ENCODE measurements around the gene MPI.
A peak's percentile ranks its signal among the peaks of the same experiment; 100 is the strongest.

Gene MPI, protein sequence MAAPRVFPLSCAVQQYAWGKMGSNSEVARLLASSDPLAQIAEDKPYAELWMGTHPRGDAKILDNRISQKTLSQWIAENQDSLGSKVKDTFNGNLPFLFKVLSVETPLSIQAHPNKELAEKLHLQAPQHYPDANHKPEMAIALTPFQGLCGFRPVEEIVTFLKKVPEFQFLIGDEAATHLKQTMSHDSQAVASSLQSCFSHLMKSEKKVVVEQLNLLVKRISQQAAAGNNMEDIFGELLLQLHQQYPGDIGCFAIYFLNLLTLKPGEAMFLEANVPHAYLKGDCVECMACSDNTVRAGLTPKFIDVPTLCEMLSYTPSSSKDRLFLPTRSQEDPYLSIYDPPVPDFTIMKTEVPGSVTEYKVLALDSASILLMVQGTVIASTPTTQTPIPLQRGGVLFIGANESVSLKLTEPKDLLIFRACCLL

DNA sequence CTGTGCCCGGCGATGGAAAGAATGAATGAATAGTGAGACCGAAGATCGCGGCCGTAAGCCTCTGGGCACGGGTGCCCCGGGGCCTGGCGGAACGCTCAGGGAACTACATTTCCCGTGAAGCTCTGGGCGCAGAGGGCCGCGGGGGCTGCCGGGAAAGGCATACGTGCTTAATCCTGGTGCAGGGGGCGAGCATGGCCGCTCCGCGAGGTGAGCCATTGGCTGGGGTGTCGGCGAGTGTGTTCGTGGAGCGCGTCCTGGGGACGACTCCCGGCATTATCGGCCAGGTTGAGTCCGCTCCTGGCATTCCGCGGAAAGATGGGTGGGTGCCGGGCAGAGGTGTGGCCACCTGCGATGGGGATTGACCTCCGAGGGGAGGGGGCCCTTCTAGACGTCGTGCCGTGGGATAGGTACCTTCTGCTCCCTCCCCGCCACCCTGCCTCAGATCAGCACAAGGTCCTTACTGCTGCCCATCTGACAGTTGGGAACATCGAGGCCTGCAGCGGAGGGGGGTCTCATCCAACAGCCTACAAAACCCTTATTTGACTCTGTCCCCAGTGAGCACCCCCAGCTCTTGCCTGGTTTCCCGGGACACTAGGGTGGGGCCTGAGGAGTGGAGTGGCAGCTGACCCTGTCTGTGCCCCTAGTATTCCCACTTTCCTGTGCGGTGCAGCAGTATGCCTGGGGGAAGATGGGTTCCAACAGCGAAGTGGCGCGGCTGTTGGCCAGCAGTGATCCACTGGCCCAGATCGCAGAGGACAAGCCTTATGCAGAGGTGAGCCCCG, at the start of gene MPI:
TSS of gene MPI (plus strand) at position 160 of the 782 bp plus-strand sequence. CDS start at position 192, 32 bp downstream.
- TF ChIP-seq, protein P1, sequence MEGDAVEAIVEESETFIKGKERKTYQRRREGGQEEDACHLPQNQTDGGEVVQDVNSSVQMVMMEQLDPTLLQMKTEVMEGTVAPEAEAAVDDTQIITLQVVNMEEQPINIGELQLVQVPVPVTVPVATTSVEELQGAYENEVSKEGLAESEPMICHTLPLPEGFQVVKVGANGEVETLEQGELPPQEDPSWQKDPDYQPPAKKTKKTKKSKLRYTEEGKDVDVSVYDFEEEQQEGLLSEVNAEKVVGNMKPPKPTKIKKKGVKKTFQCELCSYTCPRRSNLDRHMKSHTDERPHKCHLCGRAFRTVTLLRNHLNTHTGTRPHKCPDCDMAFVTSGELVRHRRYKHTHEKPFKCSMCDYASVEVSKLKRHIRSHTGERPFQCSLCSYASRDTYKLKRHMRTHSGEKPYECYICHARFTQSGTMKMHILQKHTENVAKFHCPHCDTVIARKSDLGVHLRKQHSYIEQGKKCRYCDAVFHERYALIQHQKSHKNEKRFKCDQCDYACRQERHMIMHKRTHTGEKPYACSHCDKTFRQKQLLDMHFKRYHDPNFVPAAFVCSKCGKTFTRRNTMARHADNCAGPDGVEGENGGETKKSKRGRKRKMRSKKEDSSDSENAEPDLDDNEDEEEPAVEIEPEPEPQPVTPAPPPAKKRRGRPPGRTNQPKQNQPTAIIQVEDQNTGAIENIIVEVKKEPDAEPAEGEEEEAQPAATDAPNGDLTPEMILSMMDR (IDR thresholded peaks at IDR 0.05; ENCODE audit: low read depth, low read length): no peak
- no peak for DNase-seq (ENCODE audit: extremely low read depth, low read depth)

DNA sequence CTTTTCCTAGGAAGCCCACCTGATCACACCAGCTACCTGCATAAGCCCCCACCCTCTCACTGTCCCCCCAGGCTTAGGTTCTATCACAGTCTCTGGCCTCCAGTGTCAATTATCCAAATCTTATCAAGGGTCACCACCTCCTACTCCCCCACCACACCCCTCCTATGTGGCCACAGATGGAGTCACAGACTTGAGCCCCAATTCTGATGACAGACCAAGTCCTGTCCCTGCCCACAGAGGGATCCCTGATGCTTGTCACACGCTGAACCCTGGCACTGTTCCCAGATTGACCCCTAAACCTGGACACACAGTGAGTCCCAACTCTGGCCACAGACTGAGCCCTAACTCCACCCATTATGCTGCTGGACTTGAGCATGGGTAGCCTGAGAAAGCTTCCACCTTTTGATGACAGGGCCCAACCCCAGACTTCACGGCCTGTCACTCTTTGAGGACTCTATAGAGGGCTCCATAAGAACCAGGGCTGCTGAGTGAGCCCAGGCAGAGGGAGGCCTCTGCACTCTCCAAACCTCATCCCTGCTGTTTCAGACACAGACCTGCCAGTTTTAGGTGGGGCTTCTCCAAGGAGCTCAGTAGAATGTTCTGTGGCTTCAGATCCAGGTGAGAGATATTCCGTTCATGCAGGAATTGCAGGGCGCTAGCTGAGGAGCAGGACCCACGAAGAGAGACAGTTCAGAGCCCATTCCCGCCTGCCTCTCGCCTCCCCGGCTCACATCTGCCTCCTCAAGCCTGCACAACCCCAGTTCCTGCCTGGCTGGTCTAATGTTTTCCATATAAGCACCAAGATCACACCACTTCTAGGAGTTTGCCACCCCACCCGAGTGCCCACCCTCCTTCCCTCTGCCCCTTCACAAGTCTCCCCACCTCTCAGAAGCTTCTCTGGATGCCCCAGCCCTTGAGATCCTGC, 48.7 kb upstream of the MPI start:
- TF ChIP-seq, protein P1 (IDR thresholded peaks at IDR 0.05; ENCODE audit: low read depth, low read length): no peak
- no peak for DNase-seq (ENCODE audit: extremely low read depth, low read depth)

DNA sequence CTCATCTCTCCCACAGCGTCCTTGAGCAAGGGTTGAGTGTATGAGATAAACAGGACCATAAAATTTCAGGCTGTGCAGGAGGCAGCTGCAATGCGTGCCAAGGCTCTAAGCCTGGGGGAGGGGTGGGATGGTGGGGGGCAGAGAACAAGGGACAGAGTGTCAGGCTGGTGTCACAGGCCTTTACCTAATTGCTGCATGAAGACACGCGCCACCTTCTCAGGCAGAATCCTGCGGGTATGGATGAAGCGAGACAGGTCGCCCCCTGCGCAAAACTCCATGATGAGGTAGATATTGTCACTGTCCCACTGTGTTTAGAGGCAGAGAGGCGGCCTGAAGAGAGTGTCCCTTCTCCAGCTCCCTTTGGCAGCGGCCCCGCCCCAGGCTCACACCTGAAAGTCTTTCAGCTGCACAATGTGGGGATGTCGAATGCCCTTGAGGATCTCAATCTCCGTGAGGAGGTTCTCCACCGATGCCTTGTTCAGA, 47.9 kb upstream of the MPI start:
- TF ChIP-seq, protein P1 (IDR thresholded peaks at IDR 0.05; ENCODE audit: low read depth, low read length): no peak
- no peak for DNase-seq (ENCODE audit: extremely low read depth, low read depth)

DNA sequence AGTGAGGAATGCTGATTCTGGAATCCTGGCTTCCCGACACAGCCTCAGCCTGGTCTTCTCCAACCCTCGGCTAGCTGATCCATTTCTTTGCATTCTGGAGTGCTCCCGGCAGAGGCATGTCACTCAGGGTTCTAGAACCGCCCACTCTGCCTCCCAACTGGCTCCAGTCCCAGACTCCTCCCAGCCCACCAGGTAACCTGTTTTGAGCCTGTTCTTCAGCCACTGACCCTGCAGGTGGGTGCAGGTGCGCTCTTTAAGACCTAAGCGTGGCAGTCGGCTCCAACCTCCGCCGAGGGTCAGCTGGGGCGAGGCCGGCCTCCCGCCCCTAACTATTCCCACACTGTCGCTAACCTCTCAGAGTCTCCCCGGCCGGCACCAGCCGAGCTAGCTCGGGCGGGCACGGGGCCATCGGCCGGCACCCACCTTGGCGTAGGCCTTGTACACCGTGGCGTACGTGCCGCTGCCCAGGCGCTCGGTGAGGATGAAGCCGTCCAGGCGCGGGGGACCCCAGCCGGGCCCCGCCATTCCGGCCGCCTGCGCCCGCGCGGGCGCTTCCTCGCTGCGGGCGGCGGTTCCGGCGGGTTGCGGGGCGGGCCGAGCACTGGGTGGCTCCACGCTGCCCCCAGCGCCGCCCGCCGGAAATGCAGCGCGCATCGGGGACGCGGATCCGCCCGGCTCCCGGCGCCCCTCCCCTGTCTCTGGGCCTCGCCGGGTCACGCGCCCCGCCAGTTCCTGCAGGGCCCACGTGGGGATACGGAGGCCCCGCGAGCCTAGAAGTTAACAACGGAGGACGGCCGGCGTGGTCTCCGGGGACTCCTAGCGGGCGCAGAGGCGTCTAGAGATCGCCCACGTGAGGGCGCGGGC, 47.0 kb upstream of the MPI start, which contains the start of gene ULK3:
TSS of gene ULK3 (minus strand) at position 576 of the 864 bp plus-strand sequence. CDS start at position 525, 51 bp downstream.
- peak; percentile 41 for DNase-seq (ENCODE audit: extremely low read depth, low read depth)
- TF ChIP-seq, protein P1 (IDR thresholded peaks at IDR 0.05; ENCODE audit: low read depth, low read length): peak; percentile 27

DNA sequence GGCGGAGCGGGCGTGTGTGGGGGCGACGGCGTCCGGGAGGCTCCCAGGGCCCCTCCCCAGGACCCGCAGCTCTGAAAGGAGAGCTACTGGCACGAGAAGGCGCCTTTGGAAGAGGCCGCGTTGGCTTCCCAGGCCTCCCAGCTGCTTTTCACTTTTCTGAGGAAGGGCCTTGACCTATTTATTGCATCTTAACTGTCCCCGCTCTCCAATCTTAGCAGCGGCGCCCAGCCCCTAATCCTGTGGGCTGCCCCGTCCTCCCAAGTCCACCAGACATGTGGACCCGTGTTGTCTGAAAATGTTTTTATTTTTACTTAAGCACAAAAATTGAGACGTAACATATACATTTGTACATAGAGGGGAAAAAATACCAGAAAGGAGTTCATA, 46.4 kb upstream of the MPI start:
- TF ChIP-seq, protein P1 (IDR thresholded peaks at IDR 0.05; ENCODE audit: low read depth, low read length): no peak

DNA sequence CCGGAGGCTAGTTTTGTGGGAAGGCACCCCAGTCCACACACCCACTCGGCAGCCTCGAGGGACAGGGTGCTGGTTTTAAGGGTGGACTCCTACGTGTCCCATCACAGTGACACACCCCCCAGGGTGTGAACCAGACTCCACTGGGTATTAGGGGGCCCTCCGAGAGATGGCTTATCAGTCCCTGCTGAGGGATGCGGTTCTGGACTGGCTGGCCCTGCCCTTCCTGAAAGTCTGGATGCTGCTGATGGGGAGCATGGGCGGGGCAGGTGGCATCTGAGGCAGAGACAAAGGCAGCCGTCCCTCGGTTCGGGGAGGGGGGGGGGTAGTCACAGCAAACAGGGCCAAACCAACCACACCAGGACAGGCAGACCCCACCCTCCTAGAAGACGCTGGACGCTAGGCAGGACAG, 45.9 kb upstream of the MPI start:
- no peak for DNase-seq (ENCODE audit: extremely low read depth, low read depth)
- TF ChIP-seq, protein P1 (IDR thresholded peaks at IDR 0.05; ENCODE audit: low read depth, low read length): no peak

More for the DNA sequence above, 46.4 kb upstream of the MPI start:
- DNase-seq (ENCODE audit: extremely low read depth, low read depth): no peak

Measured in AG09319 (cell line).